ENCODE measurements around the gene AVP. TPM values are rescaled to one million over a fixed set of nuclear protein-coding genes. Genes with fewer than 3 reads are reported as not detected.

AVP gene
- total and polyA plus RNA-seq, 2 donors (not counting 3 experiments of a cell fraction or from before 2014, with no cell fraction given) = not detected

GRCh38 chr20:3043322-3043721 is 41.2 kb downstream of the AVP start, which contains the start of gene GNRH2:
Gene GNRH2, plus strand, starts transcription at chr20:3043622. Its CDS starts 793 bp downstream, at chr20:3044415.
- H2AFZ ChIP-seq (ENCODE audit: low read depth, low read length) = no peak within 1 kb of the TSS
- peaks cover 13% of the 10 kb centered on the region for H3K4me1 ChIP-seq (ENCODE audit: control insufficient read depth, extremely low read depth, insufficient read depth, low read length)
- POLR2A ChIA-PET = no interaction called here
- dilution Hi-C loops (cut with MboI; ENCODE audit: extremely low pct_ligation_motif_present, low sequenced_read_pairs) (no loop called here), intact Hi-C loops (cut with micrococcal nuclease) (no loop called here)
- CTCF ChIA-PET = interaction anchor here (1.8 kb wide), 1 partner anchor 10 kb away, joined by 8 read pairs; no protein-coding TSS in a partner anchor
- no peak within 1 kb of the TSS for H3K4me3 ChIP-seq (replicated peaks in 1 of 3; ENCODE audit: insufficient read depth in 1 of 3, low read depth in 1 of 3, low read length in 3 of 3)
- peaks cover 2 to 16% of the 10 kb centered on the region in 2 experiments for H3K36me3 ChIP-seq (ENCODE audit: control insufficient read depth in 2 of 2, extremely low read depth in 1 of 2, insufficient read depth in 2 of 2, low read length in 2 of 2)
- FAIRE-seq (no peak), DNase-seq (ENCODE audit: low read depth, low spot score) (no peak)
- H3K79me2 ChIP-seq (ENCODE audit: control insufficient read depth, insufficient read depth, low read length) = peaks cover 9% of the 10 kb centered on the region
- no peaks in the 10 kb centered on the region for H4K20me1 ChIP-seq (replicated peaks; ENCODE audit: control insufficient read depth, extremely low read depth, insufficient read depth, low read length)
- no peak within 1 kb of the TSS for H3K9ac ChIP-seq (replicated peaks; ENCODE audit: extremely low read depth, insufficient read depth, low read length)
- no TSS peak for BruUV-seq (replicated peaks)
- no peaks in the 10 kb centered on the region for H3K9me1 ChIP-seq (replicated peaks; ENCODE audit: control insufficient read depth, extremely low read depth, insufficient read depth, low read length)
- no peak within 1 kb of the TSS for H3K4me2 ChIP-seq (ENCODE audit: insufficient read depth, low read length)
- no peak within 1 kb of the TSS for H3K27ac ChIP-seq (ENCODE audit: insufficient read depth, low read depth, low read length)
- no peaks in the 10 kb centered on the region for H3K27me3 ChIP-seq (ENCODE audit: control insufficient read depth in 2 of 2, insufficient read depth in 2 of 2, low read length in 2 of 2)
- no peaks in the 10 kb centered on the region for H3K9me3 ChIP-seq (replicated peaks; ENCODE audit: control insufficient read depth, insufficient read depth, low read length)
- TF ChIP-seq JUN (IDR thresholded peaks at IDR 0.05; ENCODE audit: borderline replicate concordance, insufficient read depth, insufficient read length, low read depth) (no peak), POLR2AphosphoS5 (IDR thresholded peaks at IDR 0.05; ENCODE audit: insufficient read depth, low read depth, low read length) (no peak), EZH2 (IDR thresholded peaks at IDR 0.05; ENCODE audit: borderline replicate concordance, low read depth, low read length, severe bottlenecking) (no peak), FOS (IDR thresholded peaks at IDR 0.05; ENCODE audit: borderline replicate concordance, insufficient read depth, low read length) (no peak), POLR2A (IDR thresholded peaks at IDR 0.05; ENCODE audit: low read depth, low read length) (no peak), MYC (IDR thresholded peaks at IDR 0.05; ENCODE audit: low read depth, low read length) (no peak), GATA2 (IDR thresholded peaks at IDR 0.05; ENCODE audit: insufficient read depth, insufficient read length, low read depth, low read length) (no peak)
- TF ChIP-seq, protein P1, sequence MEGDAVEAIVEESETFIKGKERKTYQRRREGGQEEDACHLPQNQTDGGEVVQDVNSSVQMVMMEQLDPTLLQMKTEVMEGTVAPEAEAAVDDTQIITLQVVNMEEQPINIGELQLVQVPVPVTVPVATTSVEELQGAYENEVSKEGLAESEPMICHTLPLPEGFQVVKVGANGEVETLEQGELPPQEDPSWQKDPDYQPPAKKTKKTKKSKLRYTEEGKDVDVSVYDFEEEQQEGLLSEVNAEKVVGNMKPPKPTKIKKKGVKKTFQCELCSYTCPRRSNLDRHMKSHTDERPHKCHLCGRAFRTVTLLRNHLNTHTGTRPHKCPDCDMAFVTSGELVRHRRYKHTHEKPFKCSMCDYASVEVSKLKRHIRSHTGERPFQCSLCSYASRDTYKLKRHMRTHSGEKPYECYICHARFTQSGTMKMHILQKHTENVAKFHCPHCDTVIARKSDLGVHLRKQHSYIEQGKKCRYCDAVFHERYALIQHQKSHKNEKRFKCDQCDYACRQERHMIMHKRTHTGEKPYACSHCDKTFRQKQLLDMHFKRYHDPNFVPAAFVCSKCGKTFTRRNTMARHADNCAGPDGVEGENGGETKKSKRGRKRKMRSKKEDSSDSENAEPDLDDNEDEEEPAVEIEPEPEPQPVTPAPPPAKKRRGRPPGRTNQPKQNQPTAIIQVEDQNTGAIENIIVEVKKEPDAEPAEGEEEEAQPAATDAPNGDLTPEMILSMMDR (IDR thresholded peaks at IDR 0.05; ENCODE audit: extremely low read depth in 1 of 2, insufficient read depth in 1 of 2, low read depth in 1 of 2, low read length in 2 of 2) = no peak
- TF ChIP-seq, protein P2, sequence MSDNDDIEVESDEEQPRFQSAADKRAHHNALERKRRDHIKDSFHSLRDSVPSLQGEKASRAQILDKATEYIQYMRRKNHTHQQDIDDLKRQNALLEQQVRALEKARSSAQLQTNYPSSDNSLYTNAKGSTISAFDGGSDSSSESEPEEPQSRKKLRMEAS (IDR thresholded peaks at IDR 0.05; ENCODE audit: insufficient read depth, insufficient read length) = no peak
